Stimulated activated CD8-positive, alpha-beta memory T cell treated with anti-CD3 and anti-CD28 coated beads, Interleukin-15, amount 100 ng/mL, for 24 hours (primary cell): ENCODE results near the gene SLC25A18.
"Not testable (repeated sequence)": the region's sequence is repeated elsewhere in the genome, so short reads cannot be mapped to it uniquely, and the experiment has no call there.

Source experiments
- DNase-seq: peaks from one replicate; pipeline ENCODE4 v3.0.0-alpha.2; 2020; ENCODE audit warnings: low read depth

Gene SLC25A18

GRCh38 chr22:17562906-17563870 is at the start of gene SLC25A18:
SLC25A18 (plus strand) TSS chr22:17563498; CDS start chr22:17579945, 16,447 bp downstream.
- no peak for DNase-seq

- DNase-seq = no peak
These were observed 49.7 kb upstream of the SLC25A18 start for GRCh38 chr22:17513612-17514011.

- no peak for DNase-seq
These were observed 49.2 kb upstream of the SLC25A18 start for GRCh38 chr22:17514084-17514483.

- DNase-seq = no peak
These were observed 44.9 kb upstream of the SLC25A18 start for GRCh38 chr22:17518406-17518805.

GRCh38 chr22:17521971-17522370 is 41.3 kb upstream of the SLC25A18 start:
- DNase-seq = not testable (repeated sequence)

- DNase-seq = no peak
These were observed 39.4 kb upstream of the SLC25A18 start for GRCh38 chr22:17523925-17524324.

GRCh38 chr22:17536269-17536668 is 27.0 kb upstream of the SLC25A18 start:
- DNase-seq = no peak

GRCh38 chr22:17537155-17537554 is 26.1 kb upstream of the SLC25A18 start:
- no peak for DNase-seq

- no peak for DNase-seq
These were observed 22.8 kb upstream of the SLC25A18 start for GRCh38 chr22:17540481-17540880.

GRCh38 chr22:17541476-17541875 is 21.8 kb upstream of the SLC25A18 start:
- no peak for DNase-seq

- DNase-seq = no peak
These were observed 20.8 kb upstream of the SLC25A18 start for GRCh38 chr22:17542452-17542851.

- no peak for DNase-seq
These were observed 15.1 kb upstream of the SLC25A18 start for GRCh38 chr22:17548010-17548755.

GRCh38 chr22:17548756-17549035 is 14.6 kb upstream of the SLC25A18 start:
- no peak for DNase-seq

- DNase-seq = no peak
These were observed 14.1 kb upstream of the SLC25A18 start for GRCh38 chr22:17549183-17549582.

GRCh38 chr22:17549655-17550054 is 13.6 kb upstream of the SLC25A18 start:
- no peak for DNase-seq

- no peak for DNase-seq
These were observed 10.6 kb upstream of the SLC25A18 start for GRCh38 chr22:17552737-17553136.

- DNase-seq = no peak
These were observed 8.5 kb upstream of the SLC25A18 start for GRCh38 chr22:17554814-17555213.

GRCh38 chr22:17559188-17559587 is 4.1 kb upstream of the SLC25A18 start:
- no peak for DNase-seq

- DNase-seq = no peak
These were observed 666 bp downstream of the SLC25A18 start for GRCh38 chr22:17563936-17564391.

- DNase-seq = not testable (repeated sequence)
These were observed 2.9 kb downstream of the SLC25A18 start for GRCh38 chr22:17566016-17566687.

- no peak for DNase-seq
These were observed 3.5 kb downstream of the SLC25A18 start for GRCh38 chr22:17566776-17567175.

- DNase-seq = no peak
These were observed 6.7 kb downstream of the SLC25A18 start for GRCh38 chr22:17569971-17570511.
